HEK293 (cell line): ENCODE data around the gene RNF144B.

Experiments used
- CTCF ChIA-PET: fragments of 350-600 bp; formaldehyde crosslinking; extraction: SDS; loops from one replicate; lab custom pipeline; 2021; ENCODE audit warnings: antibody characterized with exemption; lab: Yijun Ruan, JAX
- POLR2A ChIA-PET: fragments of 300-600 bp; formaldehyde crosslinking; extraction: SDS; loops from one replicate; lab custom pipeline; 2020; ENCODE audit warnings: antibody characterized with exemption, inconsistent platforms; lab: Yijun Ruan, JAX
- H3K27ac ChIP-seq: fragments of 200-500 bp; sonication (Bioruptor generic); 2 replicates; pipeline ENCODE4 v1.5.1; 2014; ENCODE audit warnings: low read depth, low read length, control low read depth, inconsistent platforms; ENCODE audit errors: extremely low read depth
- H3K36me3 ChIP-seq, 2 experiments: fragments of 200-500 bp in 1 of 2; sonication (Bioruptor generic) in 1 of 2; 1 replicate in 1 of 2; 2 replicates in 1 of 2; pipeline ENCODE4 v1.5.1; 2014 to 2017; ENCODE audit warnings: inconsistent platforms in 2 of 2, low read length in 2 of 2; ENCODE audit not compliant: control insufficient read depth in 2 of 2, insufficient read depth in 1 of 2
- H3K4me1 ChIP-seq: fragments of 200-500 bp; sonication (Bioruptor generic); 2 replicates; pipeline ENCODE4 v1.5.1; 2014; ENCODE audit warnings: mild to moderate bottlenecking, low read length, inconsistent platforms; ENCODE audit not compliant: control insufficient read depth, insufficient read depth
- H3K4me3 ChIP-seq: 2 replicates; pipeline ENCODE4 v1.5.1; 2011; ENCODE audit warnings: low read depth, mild to moderate bottlenecking, control low read depth, low read length, moderate library complexity
- H3K9me3 ChIP-seq: fragments of 200-500 bp; sonication (Bioruptor generic); 2 replicates; pipeline ENCODE4 v1.5.1; 2014; ENCODE audit warnings: low read depth, low read length, inconsistent platforms; ENCODE audit not compliant: control insufficient read depth, insufficient read depth
- BCL11B ChIP-seq: fragments of 450-650 bp; formaldehyde crosslinking; IDR thresholded peaks from 2 replicates; pipeline ENCODE4 v1.5.1; 2016; ENCODE audit warnings: low read depth, missing biosample characterization, missing genetic modification characterization
- HOXA7 ChIP-seq: sonication (generic); formaldehyde crosslinking; IDR thresholded peaks from 2 replicates; pipeline ENCODE4 v1.8.1; 2022; ENCODE audit warnings: missing genetic modification reagents, borderline replicate concordance
- KLF16 ChIP-seq: fragments of 450-650 bp; formaldehyde crosslinking; IDR thresholded peaks from 2 replicates; pipeline ENCODE4 v1.5.1; 2017; ENCODE audit warnings: missing biosample characterization, missing genetic modification characterization
- KLF17 ChIP-seq: fragments of 450-650 bp; formaldehyde crosslinking; IDR thresholded peaks from 2 replicates; pipeline ENCODE4 v1.5.1; 2016; ENCODE audit warnings: missing biosample characterization, missing genetic modification characterization
- MYNN ChIP-seq: fragments of 450-650 bp; formaldehyde crosslinking; IDR thresholded peaks from 2 replicates; pipeline ENCODE4 v1.5.1; 2016; ENCODE audit warnings: missing biosample characterization, missing genetic modification characterization, borderline replicate concordance
- OSR2 ChIP-seq: fragments of 450-650 bp; formaldehyde crosslinking; IDR thresholded peaks from 2 replicates; pipeline ENCODE4 v1.5.1; 2016; ENCODE audit warnings: missing biosample characterization, missing genetic modification characterization
- SALL2 ChIP-seq: fragments of 450-650 bp; formaldehyde crosslinking; IDR thresholded peaks from 2 replicates; pipeline ENCODE4 v1.5.0; 2017; ENCODE audit warnings: missing biosample characterization, mild to moderate bottlenecking, missing genetic modification characterization, borderline replicate concordance
- ZBTB17 ChIP-seq: fragments of 450-650 bp; formaldehyde crosslinking; IDR thresholded peaks from 2 replicates; pipeline ENCODE4 v1.5.1; 2016; ENCODE audit warnings: missing biosample characterization, missing genetic modification characterization
- ZBTB48 ChIP-seq: fragments of 450-650 bp; formaldehyde crosslinking; IDR thresholded peaks from 2 replicates; pipeline ENCODE4 v1.5.1; 2016; ENCODE audit warnings: missing biosample characterization, missing genetic modification characterization
- ZBTB7A ChIP-seq: fragments of 450-650 bp; formaldehyde crosslinking; IDR thresholded peaks from 2 replicates; pipeline ENCODE4 v1.5.1; 2016; ENCODE audit warnings: low read depth, missing biosample characterization, missing genetic modification characterization
- ZNF10 ChIP-seq: fragments of 450-650 bp; formaldehyde crosslinking; IDR thresholded peaks from 2 replicates; pipeline ENCODE4 v1.5.1; 2017; ENCODE audit warnings: missing biosample characterization, missing genetic modification characterization
- ZNF16 ChIP-seq: fragments of 450-650 bp; formaldehyde crosslinking; IDR thresholded peaks from 2 replicates; pipeline ENCODE4 v1.5.1; 2016; ENCODE audit warnings: low read depth, missing biosample characterization, missing genetic modification characterization
- ZNF184 ChIP-seq: fragments of 450-650 bp; IDR thresholded peaks from 2 replicates; pipeline ENCODE4 v1.5.1; 2018; ENCODE audit warnings: missing biosample characterization, mild to moderate bottlenecking, missing genetic modification characterization
- ZNF214 ChIP-seq: fragments of 450-650 bp; formaldehyde crosslinking; IDR thresholded peaks from 2 replicates; pipeline ENCODE4 v1.5.1; 2017; ENCODE audit warnings: missing biosample characterization, mild to moderate bottlenecking, missing genetic modification characterization, borderline replicate concordance
- ZNF292 ChIP-seq: fragments of 450-650 bp; formaldehyde crosslinking; IDR thresholded peaks from 2 replicates; pipeline ENCODE4 v1.5.1; 2016; ENCODE audit warnings: low read depth, missing biosample characterization, missing genetic modification characterization, borderline replicate concordance
- ZNF302 ChIP-seq: fragments of 450-650 bp; formaldehyde crosslinking; IDR thresholded peaks from 2 replicates; pipeline ENCODE4 v1.5.1; 2016; ENCODE audit warnings: missing biosample characterization, missing genetic modification characterization, low read depth
- ZNF423 ChIP-seq: fragments of 450-650 bp; formaldehyde crosslinking; IDR thresholded peaks from 2 replicates; pipeline ENCODE4 v1.5.1; 2016; ENCODE audit warnings: missing biosample characterization, missing genetic modification characterization
- ZNF433 ChIP-seq: fragments of 450-650 bp; formaldehyde crosslinking; IDR thresholded peaks from 2 replicates; pipeline ENCODE4 v1.5.1; 2016; ENCODE audit warnings: missing biosample characterization, missing genetic modification characterization, low read depth
- ZNF488 ChIP-seq: fragments of 450-650 bp; formaldehyde crosslinking; IDR thresholded peaks from 2 replicates; pipeline ENCODE4 v1.5.1; 2016; ENCODE audit warnings: missing biosample characterization, missing genetic modification characterization
- ZNF510 ChIP-seq: fragments of 450-650 bp; formaldehyde crosslinking; IDR thresholded peaks from 2 replicates; pipeline ENCODE4 v1.5.1; 2018; ENCODE audit warnings: mild to moderate bottlenecking, missing genetic modification characterization, missing biosample characterization; ENCODE audit not compliant: insufficient replicate concordance
- ZNF529 ChIP-seq: fragments of 450-650 bp; formaldehyde crosslinking; IDR thresholded peaks from 2 replicates; pipeline ENCODE4 v1.5.1; 2017; ENCODE audit warnings: missing genetic modification characterization, missing biosample characterization; ENCODE audit not compliant: insufficient replicate concordance
- ZNF580 ChIP-seq: fragments of 450-650 bp; formaldehyde crosslinking; IDR thresholded peaks from 2 replicates; pipeline ENCODE4 v1.5.1; 2016; ENCODE audit warnings: missing biosample characterization, missing genetic modification characterization
- ZNF621 ChIP-seq: fragments of 450-650 bp; formaldehyde crosslinking; IDR thresholded peaks from 2 replicates; pipeline ENCODE4 v1.5.1; 2017; ENCODE audit warnings: missing biosample characterization, missing genetic modification characterization
- ZNF639 ChIP-seq: fragments of 450-650 bp; formaldehyde crosslinking; IDR thresholded peaks from 2 replicates; pipeline ENCODE4 v1.5.1; 2016; ENCODE audit warnings: missing biosample characterization, missing genetic modification characterization
- ZNF654 ChIP-seq: fragments of 450-650 bp; formaldehyde crosslinking; IDR thresholded peaks from 2 replicates; pipeline ENCODE4 v1.5.1; 2016; ENCODE audit warnings: low read depth, missing biosample characterization, missing genetic modification characterization
- ZNF704 ChIP-seq: fragments of 450-650 bp; formaldehyde crosslinking; IDR thresholded peaks from 2 replicates; pipeline ENCODE4 v1.5.1; 2016; ENCODE audit warnings: missing biosample characterization, missing genetic modification characterization
- ZNF707 ChIP-seq: fragments of 450-650 bp; formaldehyde crosslinking; IDR thresholded peaks from 2 replicates; pipeline ENCODE4 v1.5.1; 2016; ENCODE audit warnings: missing biosample characterization, missing genetic modification characterization
- ZNF747 ChIP-seq: fragments of 450-650 bp; formaldehyde crosslinking; IDR thresholded peaks from 2 replicates; pipeline ENCODE4 v1.5.1; 2016; ENCODE audit warnings: missing biosample characterization, missing genetic modification characterization
- ZNF785 ChIP-seq: fragments of 450-650 bp; formaldehyde crosslinking; IDR thresholded peaks from 2 replicates; pipeline ENCODE4 v1.5.1; 2016; ENCODE audit warnings: missing biosample characterization, missing genetic modification characterization
- ZNF830 ChIP-seq: fragments of 450-650 bp; IDR thresholded peaks from 2 replicates; pipeline ENCODE4 v1.5.0; 2018; ENCODE audit warnings: missing biosample characterization, missing genetic modification characterization, low read depth, mild to moderate bottlenecking, moderate library complexity

RNF144B gene

GRCh38 chr6:18414116-18414515 is 27.0 kb downstream of the RNF144B start (continued):
- TF ChIP-seq ZNF621 (tag by site-specific recombination) (no peak), ZNF423 (no peak), ZNF302 (tag by site-specific recombination) (no peak), ZNF10 (no peak), ZNF184 (no peak), KLF16 (tag by site-specific recombination) (no peak), ZNF580 (tag by site-specific recombination) (no peak), ZBTB48 (no peak)

GRCh38 chr6:18415207-18415606 is 28.1 kb downstream of the RNF144B start:
- Histone ChIP-seq H3K36me3 (no peaks in the 10 kb centered on the region), H3K27ac (no peak overlapping the region), H3K9me3 (no peaks in the 10 kb centered on the region), H3K4me1 (no peaks in the 10 kb centered on the region), H3K4me3 (no peak overlapping the region)
- ChIA-PET POLR2A (no interaction called here), CTCF (no interaction called here)
- TF ChIP-seq SALL2 (tag by site-specific recombination): no peak
- no peak for TF ChIP-seq ZBTB17 (tag by site-specific recombination)
- TF ChIP-seq ZNF488 (tag by site-specific recombination): no peak
- TF ChIP-seq ZNF747: no peak
- no peak for TF ChIP-seq ZNF292
- no peak for TF ChIP-seq MYNN (tag by site-specific recombination)
- TF ChIP-seq ZBTB7A (tag by site-specific recombination): no peak
- TF ChIP-seq ZNF654 (tag by site-specific recombination): no peak
- TF ChIP-seq ZBTB48: no peak
- TF ChIP-seq ZNF704 (tag by site-specific recombination): no peak
- TF ChIP-seq ZNF510 (tag by site-specific recombination): no peak
- no peak for TF ChIP-seq ZNF529 (tag by site-specific recombination)
- no peak for TF ChIP-seq ZNF433 (tag by site-specific recombination)
- TF ChIP-seq OSR2 (tag by site-specific recombination): no peak
- no peak for TF ChIP-seq ZNF830 (tag by site-specific recombination)

- Histone ChIP-seq H3K9me3 (no peaks in the 10 kb centered on the region), H3K4me1 (no peaks in the 10 kb centered on the region), H3K36me3 (no peaks in the 10 kb centered on the region), H3K27ac (no peak overlapping the region), H3K4me3 (no peak overlapping the region)
- ChIA-PET POLR2A (no interaction called here), CTCF (no interaction called here)
- TF ChIP-seq ZNF785 (no peak), ZNF707 (tag by site-specific recombination) (no peak), ZNF214 (tag by site-specific recombination) (no peak), ZNF747 (no peak), ZNF621 (tag by site-specific recombination) (no peak), KLF17 (tag by site-specific recombination) (no peak), HOXA7 (CRISPR knock-in tag) (no peak), BCL11B (tag by site-specific recombination) (no peak), ZNF16 (tag by site-specific recombination) (no peak), ZNF302 (tag by site-specific recombination) (no peak), ZNF639 (tag by site-specific recombination) (no peak)
Observed at GRCh38 chr6:18415671-18416340, 28.7 kb downstream of the RNF144B start.
